Endothelial cell of umbilical vein (primary cell): ENCODE results near the gene ANO7. TPM values are rescaled to one million over a fixed set of nuclear protein-coding genes. Genes with fewer than 3 reads are reported as not detected.

Experiments used
- BruUV-seq: library from RNA; stranded (reverse); fragments of 400-500 nt; replicated peaks from 2 replicates; lab custom pipeline; 2021; lab: Mats Ljungman, UMichigan
- CTCF ChIA-PET: fragments of 300-600, 350-600 bp; sonication (Branson Sonifier 250); formaldehyde crosslinking; loops from one replicate; lab custom pipeline; 2021; ENCODE audit warnings: antibody characterized with exemption, inconsistent platforms; lab: Charles Lee
- POLR2A ChIA-PET: fragments of 300-600, 350-600 bp; sonication (Branson Sonifier 250); formaldehyde crosslinking; loops from one replicate; lab custom pipeline; 2021; ENCODE audit warnings: antibody characterized with exemption, inconsistent platforms; lab: Charles Lee
- DNase-seq: peaks from one replicate; pipeline ENCODE4 v3.0.0-alpha.2; 2011; ENCODE audit warnings: low read depth, low spot score
- FAIRE-seq: peaks from 2 replicates; lab custom pipeline; 2011; peaks lifted over from hg19 to GRCh38; lab: Jason Lieb, UNC
- H2AFZ ChIP-seq: 2 replicates; pipeline ENCODE4 v1.6.0; 2012; ENCODE audit warnings: low read depth, low read length, control low read depth, inconsistent platforms
- H3K27ac ChIP-seq: 2 replicates; pipeline ENCODE4 v1.5.1; 2011; ENCODE audit warnings: low read depth, mild to moderate bottlenecking, control low read depth, low read length, moderate library complexity; ENCODE audit not compliant: insufficient read depth
- H3K27me3 ChIP-seq, 2 experiments: 2 replicates each; pipeline versions ENCODE4 v1.6.0 to v1.6.1; 2011; ENCODE audit warnings: low read length in 2 of 2, mixed read lengths in 1 of 2; ENCODE audit not compliant: control insufficient read depth in 2 of 2, insufficient read depth in 2 of 2
- H3K36me3 ChIP-seq, 2 experiments: 2 replicates in 1 of 2; 3 replicates in 1 of 2; pipeline ENCODE4 v1.5.1; 2011; ENCODE audit warnings: low read length in 2 of 2, mild to moderate bottlenecking in 1 of 2, moderate library complexity in 1 of 2; ENCODE audit not compliant: control insufficient read depth in 2 of 2, insufficient read depth in 2 of 2; ENCODE audit errors: extremely low read depth in 1 of 2
- H3K4me1 ChIP-seq: 3 replicates; pipeline ENCODE4 v1.5.1; 2011; ENCODE audit warnings: mild to moderate bottlenecking, low read length; ENCODE audit not compliant: control insufficient read depth, insufficient read depth; ENCODE audit errors: extremely low read depth
- H3K4me2 ChIP-seq: 2 replicates; pipeline ENCODE4 v1.6.1; 2011; ENCODE audit warnings: low read length, control low read depth, mixed read lengths; ENCODE audit not compliant: insufficient read depth
- H3K4me3 ChIP-seq, 3 experiments: fragments of 200-600 bp in 1 of 3; sonication (generic), shearing (Covaris generic) in 1 of 3; replicated peaks in 1 of 3; 2 replicates each; pipeline ENCODE4 v1.5.1; 2011 to 2016; ENCODE audit warnings: control low read depth in 3 of 3, low read length in 3 of 3, mild to moderate bottlenecking in 2 of 3, inconsistent platforms in 1 of 3, low read depth in 1 of 3, moderate library complexity in 1 of 3; ENCODE audit not compliant: insufficient read depth in 1 of 3
- H3K79me2 ChIP-seq: 2 replicates; pipeline ENCODE4 v1.6.0; 2012; ENCODE audit warnings: low read length, inconsistent platforms; ENCODE audit not compliant: control insufficient read depth, insufficient read depth
- H3K9ac ChIP-seq: replicated peaks from 2 replicates; pipeline ENCODE3; 2011; ENCODE audit warnings: low read length, control low read depth; ENCODE audit not compliant: insufficient read depth; ENCODE audit errors: extremely low read depth
- H3K9me1 ChIP-seq: replicated peaks from 3 replicates; pipeline ENCODE4 v1.6.0; 2011; ENCODE audit warnings: mild to moderate bottlenecking, low read length; ENCODE audit not compliant: control insufficient read depth, insufficient read depth; ENCODE audit errors: extremely low read depth
- H3K9me3 ChIP-seq: replicated peaks from 2 replicates; pipeline ENCODE4 v1.5.1; 2012; ENCODE audit warnings: low read length, inconsistent platforms; ENCODE audit not compliant: control insufficient read depth, insufficient read depth
- H4K20me1 ChIP-seq: replicated peaks from 2 replicates; pipeline ENCODE3; 2011; ENCODE audit warnings: mild to moderate bottlenecking, low read length; ENCODE audit not compliant: control insufficient read depth, insufficient read depth; ENCODE audit errors: extremely low read depth
- CTCF ChIP-seq, 2 donors: IDR thresholded peaks; 1 replicate in 1 of 2; 2 replicates in 1 of 2; pipeline ENCODE4 v1.5.1; 2011; ENCODE audit warnings: low read length in 2 of 2, mild to moderate bottlenecking in 2 of 2, moderate library complexity in 2 of 2, control low read depth in 1 of 2, inconsistent platforms in 1 of 2, low read depth in 1 of 2; ENCODE audit not compliant: insufficient read depth in 1 of 2; ENCODE audit errors: extremely low read depth in 1 of 2
- EZH2 ChIP-seq: IDR thresholded peaks from 2 replicates; pipeline ENCODE4 v1.6.1; 2012; ENCODE audit warnings: borderline replicate concordance, low read depth, mild to moderate bottlenecking, moderate library complexity, low read length, inconsistent platforms; ENCODE audit not compliant: severe bottlenecking
- FOS ChIP-seq: IDR thresholded peaks from 2 replicates; pipeline ENCODE4 v1.6.1; 2011; ENCODE audit warnings: mild to moderate bottlenecking, low read length, moderate library complexity, borderline replicate concordance; ENCODE audit not compliant: insufficient read depth
- GATA2 ChIP-seq: IDR thresholded peaks from 2 replicates; pipeline ENCODE4 v1.7.0; 2011; ENCODE audit warnings: low read depth, mild to moderate bottlenecking, moderate library complexity, mixed read lengths, low read length; ENCODE audit not compliant: insufficient read length, insufficient read depth
- JUN ChIP-seq: IDR thresholded peaks from 2 replicates; pipeline ENCODE4 v1.6.1; 2011; ENCODE audit warnings: borderline replicate concordance, low read depth; ENCODE audit not compliant: insufficient read length, insufficient read depth
- MAX ChIP-seq: IDR thresholded peaks from 2 replicates; pipeline ENCODE4 v1.6.1; 2011; ENCODE audit not compliant: insufficient read depth, insufficient read length
- MYC ChIP-seq: IDR thresholded peaks from one replicate; pipeline ENCODE4 v1.6.1; 2011; ENCODE audit warnings: mild to moderate bottlenecking, low read depth, low read length
- POLR2A ChIP-seq: IDR thresholded peaks from 2 replicates; pipeline ENCODE4 v1.6.1; 2012; ENCODE audit warnings: low read depth, mild to moderate bottlenecking, control low read depth, low read length
- POLR2AphosphoS5 ChIP-seq: IDR thresholded peaks from 2 replicates; pipeline ENCODE4 v1.6.1; 2012; ENCODE audit warnings: low read depth, mild to moderate bottlenecking, control low read depth, low read length, moderate library complexity; ENCODE audit not compliant: insufficient read depth
- dilution Hi-C: fragments of 300-500 bp; cut with MboI; formaldehyde crosslinking; loops from one replicate; pipeline ENCODE4 v1.15.0; 2019; ENCODE audit warnings: low sequenced_read_pairs; ENCODE audit not compliant: extremely low pct_ligation_motif_present
- intact Hi-C: fragments of 100-400 bp; cut with micrococcal nuclease; formaldehyde crosslinking; loops from one replicate; pipeline ENCODE4 v1.10.0; 2022
- polyA plus RNA-seq, 4 experiments: library from polyadenylated mRNA; depleted of rRNA in 3 of 4; stranded (reverse) in 3 of 4; unstranded in 1 of 4; fragments of >200 nt; gene quantifications; 2 replicates each; pipeline versions ENCODE4 v1.2.1 to v1.2.3, GENCODE V29; 2011 to 2012; ENCODE audit warnings: missing spikeins in 1 of 4
- total RNA-seq: library from RNA; stranded (reverse); gene quantifications from 2 replicates; pipeline ENCODE4 v1.2.3, GENCODE V29; 2021

The ANO7 gene
- total and polyA plus RNA-seq, 2 donors (not counting 3 experiments of a cell fraction or from before 2014, with no cell fraction given), result 0.81 to 2.5 TPM

GRCh38 chr2:241189856-241190201 is 1.4 kb downstream of the ANO7 start:
- dilution Hi-C loops, result no loop called here
- H3K79me2 ChIP-seq, result no peaks in the 10 kb centered on the region
- H3K27ac ChIP-seq, result no peak overlapping the region
- H3K9me1 ChIP-seq, result no peaks in the 10 kb centered on the region
- no peak overlapping the region for H3K9ac ChIP-seq
- H3K4me1 ChIP-seq, result no peaks in the 10 kb centered on the region
- H3K9me3 ChIP-seq, result no peaks in the 10 kb centered on the region
- TF ChIP-seq CTCF (IDR thresholded peaks at IDR 0.05; ENCODE audit: extremely low read depth in 1 of 2, insufficient read depth in 1 of 2, low read depth in 1 of 2, low read length in 2 of 2), result no peak
- TF ChIP-seq MAX, result no peak
- no peak for TF ChIP-seq FOS
- no peak for TF ChIP-seq EZH2
- TF ChIP-seq POLR2AphosphoS5, result no peak
- TF ChIP-seq GATA2, result no peak
- no peak for TF ChIP-seq JUN
- TF ChIP-seq MYC, result no peak
- TF ChIP-seq POLR2A, result no peak
- intact Hi-C loops, result no loop called here
- FAIRE-seq, result no peak
- ChIA-PET POLR2A (no interaction called here), CTCF (interaction anchor here (0.9 kb wide), 1 partner anchor 206 kb away, joined by 3 read pairs; no protein-coding TSS in a partner anchor)
- H2AFZ ChIP-seq, result no peak overlapping the region
- no peak for DNase-seq
- no peaks in the 10 kb centered on the region for H4K20me1 ChIP-seq
- H3K4me3 ChIP-seq, result no peak overlapping the region
- no peaks in the 10 kb centered on the region for H3K27me3 ChIP-seq
- BruUV-seq, result no TSS peak
- H3K36me3 ChIP-seq, result no peaks in the 10 kb centered on the region
- H3K4me2 ChIP-seq, result no peak overlapping the region
